Vagina (tissue), 2 donors: ENCODE measurements around the gene POLE4. TPM values are rescaled to one million over a fixed set of nuclear protein-coding genes. Genes with fewer than 3 reads are reported as not detected.

Source experiments
- DNase-seq, 2 donors: peaks; one replicate each; pipeline ENCODE4 v3.0.0-alpha.2; 2017; ENCODE audit errors: extremely low spot score in 2 of 2
- H3K27ac ChIP-seq: fragments of 200-600 bp; sonication (generic); one replicate; pipeline ENCODE4 v1.5.1; 2019
- H3K27me3 ChIP-seq: fragments of 200-600 bp; sonication (generic); one replicate; pipeline ENCODE4 v1.5.1; 2019
- H3K36me3 ChIP-seq, 2 donors: fragments of 200-600 bp; sonication (generic); one replicate each; pipeline ENCODE4 v1.5.1; 2017 to 2019
- H3K4me1 ChIP-seq: fragments of 200-600 bp; sonication (generic); one replicate; pipeline ENCODE4 v1.5.1; 2019
- H3K4me3 ChIP-seq, 2 donors: fragments of 200-600 bp; sonication (generic); 1 replicate in 1 of 2; 2 replicates in 1 of 2; pipeline ENCODE4 v1.5.1; 2016 to 2019
- H3K9me3 ChIP-seq: fragments of 200-600 bp; sonication (generic); one replicate; pipeline ENCODE4 v1.5.1; 2019
- POLR2A ChIP-seq, 2 donors: fragments of 450-650 bp; IDR thresholded peaks; one replicate each; pipeline ENCODE4 v1.6.1; 2017; ENCODE audit warnings: antibody characterized with exemption in 2 of 2, mild to moderate bottlenecking in 2 of 2, moderate library complexity in 2 of 2
- POLR2AphosphoS5 ChIP-seq, 2 donors: sonication (generic); formaldehyde crosslinking; IDR thresholded peaks; one replicate each; pipeline ENCODE4 v1.9.0; 2017; ENCODE audit warnings: antibody characterized with exemption in 2 of 2, mild to moderate bottlenecking in 2 of 2, low read depth in 1 of 2; ENCODE audit not compliant: insufficient read depth in 1 of 2
- intact Hi-C: fragments of 100-400 bp; cut with DNase I; formaldehyde crosslinking; loops from one replicate; pipeline ENCODE4 v1.15.1; 2023
- total RNA-seq: library from RNA; depleted of rRNA; stranded (reverse); fragments of >200 nt; gene quantifications from one replicate; pipeline ENCODE4 v1.2.3, GENCODE V29; 2016
- TF ChIP-seq, protein P1 (sequence below), 3 experiments: fragments of 450-650 bp in 2 of 3; fragments of 200-600 bp in 1 of 3; sonication (generic) in 1 of 3; IDR thresholded peaks; one replicate each; pipeline ENCODE4 v1.5.1; 2017 to 2019; ENCODE audit warnings: antibody characterized with exemption in 3 of 3, mild to moderate bottlenecking in 2 of 3, moderate library complexity in 2 of 3

Gene POLE4
- total RNA-seq, 1 donor from 2014 or later, result 21.6 TPM

- intact Hi-C loops, result no loop called here
- no peak for DNase-seq
- Histone ChIP-seq H3K9me3 (no peaks in the 10 kb centered on the region), H3K4me3 (no peak overlapping the region), H3K27me3 (no peaks in the 10 kb centered on the region), H3K36me3 (no peaks in the 10 kb centered on the region), H3K27ac (no peak overlapping the region), H3K4me1 (peaks cover under 1% of the 10 kb centered on the region)
- no peak for TF ChIP-seq POLR2A (IDR thresholded peaks at IDR 0.05)
- TF ChIP-seq POLR2AphosphoS5 (IDR thresholded peaks at IDR 0.05; ENCODE audit: insufficient read depth in 1 of 2, low read depth in 1 of 2), result no peak
These were observed 4.5 kb upstream of the POLE4 start for GRCh38 chr2:74953796-74954499.

GRCh38 chr2:74954500-74954874, 4.0 kb upstream of the POLE4 start:
- no peak overlapping the region for H3K4me3 ChIP-seq
- H3K9me3 ChIP-seq, result no peaks in the 10 kb centered on the region
- peaks cover 5% of the 10 kb centered on the region for H3K4me1 ChIP-seq
- no peak overlapping the region for H3K27ac ChIP-seq
- no peaks in the 10 kb centered on the region for H3K36me3 ChIP-seq
- H3K27me3 ChIP-seq, result no peaks in the 10 kb centered on the region
- intact Hi-C loops, result no loop called here
- TF ChIP-seq POLR2AphosphoS5 (IDR thresholded peaks at IDR 0.05; ENCODE audit: insufficient read depth in 1 of 2, low read depth in 1 of 2) (no peak), POLR2A (IDR thresholded peaks at IDR 0.05) (no peak)
- TF ChIP-seq, protein P1, sequence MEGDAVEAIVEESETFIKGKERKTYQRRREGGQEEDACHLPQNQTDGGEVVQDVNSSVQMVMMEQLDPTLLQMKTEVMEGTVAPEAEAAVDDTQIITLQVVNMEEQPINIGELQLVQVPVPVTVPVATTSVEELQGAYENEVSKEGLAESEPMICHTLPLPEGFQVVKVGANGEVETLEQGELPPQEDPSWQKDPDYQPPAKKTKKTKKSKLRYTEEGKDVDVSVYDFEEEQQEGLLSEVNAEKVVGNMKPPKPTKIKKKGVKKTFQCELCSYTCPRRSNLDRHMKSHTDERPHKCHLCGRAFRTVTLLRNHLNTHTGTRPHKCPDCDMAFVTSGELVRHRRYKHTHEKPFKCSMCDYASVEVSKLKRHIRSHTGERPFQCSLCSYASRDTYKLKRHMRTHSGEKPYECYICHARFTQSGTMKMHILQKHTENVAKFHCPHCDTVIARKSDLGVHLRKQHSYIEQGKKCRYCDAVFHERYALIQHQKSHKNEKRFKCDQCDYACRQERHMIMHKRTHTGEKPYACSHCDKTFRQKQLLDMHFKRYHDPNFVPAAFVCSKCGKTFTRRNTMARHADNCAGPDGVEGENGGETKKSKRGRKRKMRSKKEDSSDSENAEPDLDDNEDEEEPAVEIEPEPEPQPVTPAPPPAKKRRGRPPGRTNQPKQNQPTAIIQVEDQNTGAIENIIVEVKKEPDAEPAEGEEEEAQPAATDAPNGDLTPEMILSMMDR (IDR thresholded peaks at IDR 0.05), result no peak
- no peak for DNase-seq

DNA sequence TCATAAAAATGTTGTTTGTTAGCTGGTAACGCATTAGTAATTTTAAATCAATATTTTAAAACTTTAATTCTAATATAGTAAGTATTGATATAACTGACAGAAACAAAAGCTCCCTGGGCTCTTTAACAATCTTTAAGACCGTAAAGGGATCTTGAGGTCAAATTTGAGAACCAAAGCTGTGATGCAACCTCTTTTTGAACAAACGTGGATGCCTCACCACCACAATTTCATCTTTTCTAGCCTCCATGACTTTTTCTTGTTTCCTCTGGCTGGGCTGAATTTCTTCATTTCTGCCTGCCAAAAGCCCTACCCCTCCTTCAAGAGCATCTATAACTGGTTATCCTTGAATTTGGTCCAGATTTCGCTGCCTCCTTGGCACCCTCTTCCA, 563 bp upstream of the POLE4 start:
- DNase-seq, result no peak
- H3K4me3 ChIP-seq, result peak overlapping the region; percentile 58 to 63
- TF ChIP-seq POLR2AphosphoS5 (IDR thresholded peaks at IDR 0.05; ENCODE audit: insufficient read depth in 1 of 2, low read depth in 1 of 2) (no peak), POLR2A (IDR thresholded peaks at IDR 0.05) (no peak)
- TF ChIP-seq, protein P1 (IDR thresholded peaks at IDR 0.05), result no peak
- peak overlapping the region; percentile 88 for H3K27ac ChIP-seq
- H3K4me1 ChIP-seq, result peaks cover 5% of the 10 kb centered on the region
- H3K9me3 ChIP-seq, result no peaks in the 10 kb centered on the region
- no peaks in the 10 kb centered on the region for H3K36me3 ChIP-seq
- intact Hi-C loops, result no loop called here
- no peaks in the 10 kb centered on the region for H3K27me3 ChIP-seq

DNA sequence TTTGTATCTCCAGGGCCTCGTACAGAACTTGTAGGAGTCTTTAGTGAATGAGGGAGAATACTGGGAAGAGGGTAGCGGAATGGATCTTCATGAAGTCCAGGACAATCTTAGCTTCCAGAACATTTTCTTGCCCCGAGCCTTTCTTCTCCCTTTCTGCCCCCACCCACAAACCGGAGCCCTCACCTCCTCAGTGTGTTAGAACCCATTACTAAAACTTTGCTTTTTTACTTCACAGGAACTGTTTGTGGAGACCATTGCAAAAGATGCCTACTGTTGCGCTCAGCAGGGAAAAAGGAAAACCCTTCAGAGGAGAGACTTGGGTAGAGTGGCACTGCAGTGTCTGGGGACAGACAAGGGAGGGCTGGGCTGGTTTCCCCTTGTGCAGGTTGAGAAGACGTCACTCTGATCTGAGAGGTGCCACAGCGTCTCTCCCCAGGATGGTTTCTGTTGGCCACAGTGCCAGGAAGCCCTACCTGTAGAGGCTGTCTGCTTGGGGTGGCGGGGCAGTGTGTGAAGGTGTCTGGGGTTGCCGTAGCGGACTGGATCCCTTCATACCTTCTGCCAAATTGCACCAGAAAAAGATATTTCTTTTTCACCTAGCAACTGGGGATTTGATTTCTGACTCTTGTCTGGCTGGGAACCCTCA, 786 bp downstream of the POLE4 start:
- no peak for DNase-seq

GRCh38 chr2:74966887-74967286, 8.4 kb downstream of the POLE4 start:
- TF ChIP-seq, protein P1 (IDR thresholded peaks at IDR 0.05), result no peak
- no peak for TF ChIP-seq POLR2A (IDR thresholded peaks at IDR 0.05)
- no peak for TF ChIP-seq POLR2AphosphoS5 (IDR thresholded peaks at IDR 0.05; ENCODE audit: insufficient read depth in 1 of 2, low read depth in 1 of 2)
- Histone ChIP-seq H3K27ac (no peak overlapping the region), H3K4me1 (no peaks in the 10 kb centered on the region), H3K4me3 (no peak overlapping the region), H3K27me3 (no peaks in the 10 kb centered on the region), H3K36me3 (peaks cover 0 to 7% of the 10 kb centered on the region in 2 donors), H3K9me3 (no peaks in the 10 kb centered on the region)
- no peak for DNase-seq
- intact Hi-C loops, result no loop called here

More for the DNA sequence above, 786 bp downstream of the POLE4 start:
- H3K9me3 ChIP-seq, result no peaks in the 10 kb centered on the region
- H3K27ac ChIP-seq, result peak overlapping the region; percentile 88
- H3K4me1 ChIP-seq, result peaks cover 5% of the 10 kb centered on the region
- peak overlapping the region; percentile 58 to 63 for H3K4me3 ChIP-seq
- H3K27me3 ChIP-seq, result no peaks in the 10 kb centered on the region
- TF ChIP-seq, protein P1 (IDR thresholded peaks at IDR 0.05), result no peak
- TF ChIP-seq POLR2AphosphoS5 (IDR thresholded peaks at IDR 0.05; ENCODE audit: insufficient read depth in 1 of 2, low read depth in 1 of 2) (no peak), POLR2A (IDR thresholded peaks at IDR 0.05) (no peak)
- intact Hi-C loops, result no loop called here
- no peaks in the 10 kb centered on the region for H3K36me3 ChIP-seq
